22Rv1 (cell line): ENCODE measurements around the gene CEACAM19.
"Not testable (repeated sequence)": the region's sequence is repeated elsewhere in the genome, so short reads cannot be mapped to it uniquely, and the experiment has no call there.

Experiments used
- H3K27ac ChIP-seq: fragments of 450-650 bp; 2 replicates; pipeline ENCODE4 v1.5.1; 2017
- ZFX ChIP-seq: fragments of 450-650 bp; IDR thresholded peaks from 2 replicates; pipeline ENCODE4 v1.6.1; 2017; ENCODE audit warnings: antibody characterized with exemption, borderline replicate concordance
- TF ChIP-seq, protein P1 (sequence below): fragments of 450-650 bp; IDR thresholded peaks from 2 replicates; pipeline ENCODE4 v1.5.1; 2017; ENCODE audit warnings: mild to moderate bottlenecking

The CEACAM19 gene

DNA sequence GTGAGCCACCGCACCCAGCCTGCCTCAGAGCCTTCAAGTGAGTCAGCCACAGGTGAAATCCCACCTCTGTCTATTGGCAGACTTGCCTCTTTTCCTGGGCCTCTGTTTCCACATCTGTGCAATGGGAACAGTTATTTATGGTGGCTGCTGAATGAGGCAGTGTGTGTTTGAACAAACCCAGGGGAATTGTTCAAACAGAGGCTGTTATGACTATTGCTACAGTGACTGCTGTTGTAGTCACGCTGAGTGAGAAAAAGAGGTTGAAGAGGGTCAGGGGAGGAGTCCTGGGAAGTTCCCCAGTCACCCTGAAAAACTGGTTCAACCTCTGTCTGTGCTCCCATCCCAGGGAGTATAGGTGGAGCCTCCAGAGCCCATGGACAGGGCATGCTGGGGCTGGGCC lies at the start of gene CEACAM19:
TSS of gene CEACAM19 (plus strand) at position 83 of the 400 bp plus-strand sequence. CDS start 450 bp downstream, outside the sequence.
- TF ChIP-seq, protein P1, sequence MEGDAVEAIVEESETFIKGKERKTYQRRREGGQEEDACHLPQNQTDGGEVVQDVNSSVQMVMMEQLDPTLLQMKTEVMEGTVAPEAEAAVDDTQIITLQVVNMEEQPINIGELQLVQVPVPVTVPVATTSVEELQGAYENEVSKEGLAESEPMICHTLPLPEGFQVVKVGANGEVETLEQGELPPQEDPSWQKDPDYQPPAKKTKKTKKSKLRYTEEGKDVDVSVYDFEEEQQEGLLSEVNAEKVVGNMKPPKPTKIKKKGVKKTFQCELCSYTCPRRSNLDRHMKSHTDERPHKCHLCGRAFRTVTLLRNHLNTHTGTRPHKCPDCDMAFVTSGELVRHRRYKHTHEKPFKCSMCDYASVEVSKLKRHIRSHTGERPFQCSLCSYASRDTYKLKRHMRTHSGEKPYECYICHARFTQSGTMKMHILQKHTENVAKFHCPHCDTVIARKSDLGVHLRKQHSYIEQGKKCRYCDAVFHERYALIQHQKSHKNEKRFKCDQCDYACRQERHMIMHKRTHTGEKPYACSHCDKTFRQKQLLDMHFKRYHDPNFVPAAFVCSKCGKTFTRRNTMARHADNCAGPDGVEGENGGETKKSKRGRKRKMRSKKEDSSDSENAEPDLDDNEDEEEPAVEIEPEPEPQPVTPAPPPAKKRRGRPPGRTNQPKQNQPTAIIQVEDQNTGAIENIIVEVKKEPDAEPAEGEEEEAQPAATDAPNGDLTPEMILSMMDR = no peak
- TF ChIP-seq ZFX = no peak

GRCh38 chr19:44623080-44623479 lies 48.2 kb upstream of the CEACAM19 start:
- TF ChIP-seq, protein P1 = no peak
- TF ChIP-seq ZFX = no peak
- no peak overlapping the region for H3K27ac ChIP-seq

More for the DNA sequence above, at the start of gene CEACAM19:
- no peak within 1 kb of the TSS for H3K27ac ChIP-seq

GRCh38 chr19:44623626-44624025 lies 47.7 kb upstream of the CEACAM19 start:
- TF ChIP-seq, protein P1 = no peak
- no peak for TF ChIP-seq ZFX
- H3K27ac ChIP-seq = no peak overlapping the region

GRCh38 chr19:44624840-44625354 lies 46.4 kb upstream of the CEACAM19 start:
- TF ChIP-seq, protein P1 = no peak
- TF ChIP-seq ZFX = no peak
- no peak overlapping the region for H3K27ac ChIP-seq

DNA sequence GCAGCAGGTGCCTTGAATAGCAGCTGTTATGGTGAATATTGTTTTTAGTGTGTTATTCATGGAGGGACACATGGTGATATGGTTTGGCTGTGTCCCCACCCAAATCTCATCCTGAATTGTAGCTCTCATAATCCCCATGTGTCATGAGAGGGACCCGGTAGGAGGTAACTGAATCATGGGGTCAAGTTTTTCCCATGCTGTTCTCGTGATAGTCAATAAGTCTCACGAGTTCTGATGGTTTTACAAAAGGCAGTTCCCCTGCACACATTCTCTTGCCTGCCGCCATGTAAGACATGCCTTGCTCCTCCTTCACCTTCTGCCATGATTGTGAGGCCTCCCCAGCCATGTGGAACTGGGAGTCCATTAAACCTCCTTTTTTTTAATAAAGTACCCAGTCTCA lies 45.6 kb upstream of the CEACAM19 start:
- H3K27ac ChIP-seq = not testable (repeated sequence)

DNA sequence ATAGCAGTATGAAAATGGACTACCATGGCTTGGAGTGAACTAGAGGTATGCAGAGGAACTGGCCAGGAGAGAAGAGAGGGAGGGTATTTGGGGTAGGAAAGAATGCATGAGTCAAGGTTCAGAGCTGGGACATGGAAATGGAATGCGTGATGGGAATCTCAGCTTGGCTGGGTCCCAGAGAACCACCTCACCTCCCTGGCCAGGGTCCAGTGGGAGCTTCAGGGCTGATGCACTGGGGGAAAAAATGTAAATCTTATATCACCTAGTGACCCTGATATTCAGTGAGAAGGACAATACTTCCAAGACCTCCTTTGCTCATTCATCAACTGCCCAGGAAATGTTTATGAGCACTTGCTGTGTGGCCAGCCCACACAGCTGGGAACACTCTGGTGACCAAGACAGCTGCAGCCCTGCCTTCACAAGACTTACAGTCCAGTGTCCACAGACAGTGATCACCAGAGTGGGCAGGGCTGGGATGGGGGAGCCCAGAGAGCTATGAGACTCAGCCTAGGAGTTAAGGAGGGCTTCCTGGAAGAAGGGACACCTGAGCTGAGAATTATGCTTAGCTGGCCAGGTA lies 45.1 kb upstream of the CEACAM19 start:
- no peak for TF ChIP-seq ZFX
- TF ChIP-seq, protein P1 = no peak
- H3K27ac ChIP-seq = no peak overlapping the region

GRCh38 chr19:44627631-44628030 lies 43.7 kb upstream of the CEACAM19 start:
- no peak for TF ChIP-seq ZFX
- TF ChIP-seq, protein P1 = no peak
- H3K27ac ChIP-seq = no peak overlapping the region

- H3K27ac ChIP-seq = no peak overlapping the region
- no peak for TF ChIP-seq ZFX
- TF ChIP-seq, protein P1 = no peak
Measured at GRCh38 chr19:44628793-44629192, 42.5 kb upstream of the CEACAM19 start.

DNA sequence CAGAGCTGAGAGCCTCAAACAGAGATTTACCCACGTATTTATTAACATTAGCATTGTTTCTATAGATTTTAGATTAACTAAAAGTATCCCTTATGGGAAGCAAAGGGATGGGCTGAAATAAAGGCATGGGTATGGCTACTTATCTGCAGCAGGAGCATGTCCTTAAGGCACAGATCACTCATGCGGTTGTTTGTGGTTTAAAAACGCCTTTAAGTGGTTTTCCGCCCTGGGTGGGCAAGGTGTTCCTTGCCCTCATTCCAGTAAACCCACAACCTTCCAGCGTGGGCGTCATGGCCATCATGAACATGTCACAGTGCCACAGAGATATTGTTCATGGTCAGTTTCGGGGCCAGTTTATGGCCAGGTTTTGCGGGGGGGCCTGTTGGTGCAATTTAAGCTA lies 39.7 kb upstream of the CEACAM19 start:
- H3K27ac ChIP-seq = not testable (repeated sequence)

DNA sequence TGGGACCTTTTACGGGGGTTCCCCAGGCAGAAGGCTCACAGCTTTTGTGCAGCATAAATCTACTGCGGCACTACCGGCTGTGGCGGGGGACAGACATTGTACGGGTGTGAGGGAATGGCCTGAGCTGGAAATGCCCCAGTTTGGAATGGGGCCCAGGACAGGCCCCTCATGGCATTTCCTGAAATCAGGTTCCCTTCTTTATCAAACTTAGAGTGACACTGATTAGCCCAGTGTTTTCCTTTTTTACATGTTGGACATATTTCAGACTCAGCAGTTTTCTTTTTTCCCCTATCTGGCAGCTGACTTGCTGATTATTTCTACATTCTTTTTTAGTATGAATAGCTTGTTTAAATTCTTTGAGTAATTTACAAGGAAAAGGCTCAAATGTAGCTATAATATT lies 37.2 kb upstream of the CEACAM19 start:
- H3K27ac ChIP-seq = not testable (repeated sequence)
